SK-N-MC (cell line): Measurements from ENCODE around the gene GRIA4.

ENCODE experiments used
- EZH2 ChIP-seq: fragments of 200-600 bp; sonication (generic); IDR thresholded peaks from one replicate; pipeline ENCODE4 v1.6.1; 2017; ENCODE audit warnings: antibody characterized with exemption
- FOXP2 ChIP-seq: optimal IDR thresholded peaks from 2 replicates; pipeline ENCODE3; 2011; ENCODE audit warnings: mild to moderate bottlenecking, moderate library complexity; ENCODE audit not compliant: insufficient read depth; ENCODE audit errors: extremely low read length, control extremely low read depth
- POLR2AphosphoS5 ChIP-seq: IDR thresholded peaks from 2 replicates; pipeline ENCODE4 v1.6.1; 2012; ENCODE audit warnings: mild to moderate bottlenecking, low read depth, low read length, borderline replicate concordance

DNA sequence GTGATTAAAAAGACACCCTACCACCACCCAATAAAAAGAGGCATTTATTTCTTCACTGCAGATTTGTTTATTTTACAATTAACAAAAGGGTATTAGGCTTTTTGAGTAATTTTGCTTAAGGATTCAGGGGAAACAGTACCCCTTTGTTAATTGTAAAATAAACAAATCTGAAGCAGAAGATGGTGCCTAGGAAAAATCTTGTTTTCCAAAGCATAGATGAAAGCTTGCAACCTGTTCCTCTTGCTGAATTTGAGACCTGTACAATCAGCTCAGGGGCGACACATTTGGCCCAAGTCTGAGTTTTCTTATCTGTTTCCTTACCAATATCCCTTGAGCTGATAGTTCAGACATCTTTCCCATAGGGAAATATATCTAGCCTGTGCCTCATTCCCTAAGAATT lies 171.9 kb downstream of the GRIA4 start:
- TF ChIP-seq EZH2: no peak
- no peak for TF ChIP-seq POLR2AphosphoS5
- no peak for TF ChIP-seq FOXP2
